CD4-positive, alpha-beta memory T cell (primary cell): ENCODE data around the gene ODC1. TPM values are rescaled to one million over a fixed set of nuclear protein-coding genes. Genes with fewer than 3 reads are reported as not detected.

Experiments used
- CTCF ChIA-PET: fragments of 350-600 bp; sonication (Branson Sonifier 250); formaldehyde crosslinking; loops from one replicate; lab custom pipeline; 2021; ENCODE audit warnings: inconsistent platforms; ENCODE audit not compliant: partially characterized antibody; lab: Charles Lee
- POLR2A ChIA-PET: fragments of 350-600 bp; sonication (Branson Sonifier 250); formaldehyde crosslinking; loops from one replicate; lab custom pipeline; 2021; ENCODE audit not compliant: partially characterized antibody; lab: Charles Lee
- DNase-seq, 5 donors: peaks; one replicate each; pipeline versions ENCODE4 v3.0.0 to v3.0.0-alpha.2; 2020 to 2022; ENCODE audit warnings: mixed read lengths in 1 of 5
- H3K27ac ChIP-seq: one replicate; pipeline ENCODE4 v1.7.0; 2013; ENCODE audit warnings: low read depth, low read length
- H3K27me3 ChIP-seq: 2 replicates; pipeline ENCODE4 v1.7.0; 2013; ENCODE audit warnings: mild to moderate bottlenecking, low read length, moderate library complexity; ENCODE audit not compliant: insufficient read depth
- H3K36me3 ChIP-seq: 2 replicates; pipeline ENCODE4 v1.7.0; 2013; ENCODE audit warnings: mild to moderate bottlenecking, low read length, moderate library complexity; ENCODE audit not compliant: insufficient read depth
- H3K4me1 ChIP-seq: 2 replicates; pipeline ENCODE4 v1.7.0; 2013; ENCODE audit warnings: mild to moderate bottlenecking, low read length, moderate library complexity; ENCODE audit not compliant: insufficient read depth
- H3K4me3 ChIP-seq, 2 donors: one replicate each; pipeline ENCODE4 v1.7.0; 2013; ENCODE audit warnings: low read length in 2 of 2, mild to moderate bottlenecking in 1 of 2
- H3K9me3 ChIP-seq, 2 donors: one replicate each; pipeline ENCODE4 v1.7.0; 2013; ENCODE audit warnings: low read length in 2 of 2, control low read depth in 1 of 2; ENCODE audit not compliant: control insufficient read depth in 1 of 2
- H3K27ac Mint-ChIP-seq, 7 donors: one replicate each; pipeline ENCODE4 v1.8.0; 2020 to 2021; ENCODE audit warnings: mixed read lengths in 7 of 7, mild to moderate bottlenecking in 6 of 7, inconsistent platforms in 3 of 7, moderate library complexity in 3 of 7
- H3K27me3 Mint-ChIP-seq, 2 donors: one replicate each; pipeline ENCODE4 v1.8.0; 2020 to 2021; ENCODE audit warnings: mixed read lengths in 2 of 2
- H3K36me3 Mint-ChIP-seq, 2 donors: one replicate each; pipeline ENCODE4 v1.8.0; 2020 to 2021; ENCODE audit warnings: mixed read lengths in 2 of 2, inconsistent platforms in 1 of 2, mild to moderate bottlenecking in 1 of 2
- H3K4me1 Mint-ChIP-seq, 4 donors: one replicate each; pipeline ENCODE4 v1.8.0; 2020 to 2021; ENCODE audit warnings: mixed read lengths in 4 of 4, mild to moderate bottlenecking in 1 of 4
- H3K4me3 Mint-ChIP-seq, 8 donors: one replicate each; pipeline ENCODE4 v1.8.0; 2020 to 2021; ENCODE audit warnings: mixed read lengths in 8 of 8, mild to moderate bottlenecking in 7 of 8, moderate library complexity in 6 of 8, inconsistent platforms in 3 of 8
- H3K9me3 Mint-ChIP-seq, 8 donors: one replicate each; pipeline ENCODE4 v1.8.0; 2020 to 2021; ENCODE audit warnings: mixed read lengths in 8 of 8, mild to moderate bottlenecking in 5 of 8, inconsistent platforms in 3 of 8, moderate library complexity in 1 of 8
- intact Hi-C: fragments of 100-400 bp; cut with micrococcal nuclease; formaldehyde crosslinking; loops from one replicate; pipeline ENCODE4 v1.15.1; 2023
- polyA plus RNA-seq, 2 donors: library from polyadenylated mRNA; unstranded; fragments of 300-500 nt; fragmentation: Illumina TruSeq; gene quantifications; one replicate each; pipeline ENCODE4 v1.2.3, GENCODE V29; 2021
- total RNA-seq, 2 experiments: library from RNA; stranded (reverse); gene quantifications; one replicate each; pipeline ENCODE4 v1.2.3, GENCODE V29; 2021

ODC1 gene
- total and polyA plus RNA-seq, 4 experiments from 2014 or later = 32.5 to 63.5 (median 44.8) TPM

- Mint-ChIP-seq H3K4me3 (no peak overlapping the region), H3K27ac (no peak overlapping the region), H3K9me3 (no peaks in the 10 kb centered on the region), H3K27me3 (no peaks in the 10 kb centered on the region), H3K4me1 (no peaks in the 10 kb centered on the region), H3K36me3 (peaks cover 16 to 56% of the 10 kb centered on the region in 2 donors)
- Histone ChIP-seq H3K36me3 (peaks cover 32% of the 10 kb centered on the region), H3K27me3 (no peaks in the 10 kb centered on the region), H3K4me1 (no peaks in the 10 kb centered on the region), H3K4me3 (no peak overlapping the region), H3K27ac (no peak overlapping the region), H3K9me3 (no peaks in the 10 kb centered on the region)
- CTCF ChIA-PET = interaction anchor here (3.5 to 5.7 kb wide), 2 partner anchors 10 to 16 kb away, joined by 9 to 23 read pairs; no protein-coding TSS in a partner anchor
- POLR2A ChIA-PET = no interaction called here
- intact Hi-C loops = no loop called here
- peak in 1 of 5 donors; percentile 37 for DNase-seq
These were observed 23.1 kb downstream of the ODC1 start for GRCh38 chr2:10424916-10425505.

GRCh38 chr2:10424051-10424450 lies 24.1 kb downstream of the ODC1 start:
- Histone ChIP-seq H3K9me3 (no peaks in the 10 kb centered on the region), H3K27me3 (no peaks in the 10 kb centered on the region), H3K4me3 (no peak overlapping the region), H3K4me1 (no peaks in the 10 kb centered on the region), H3K36me3 (peaks cover 32% of the 10 kb centered on the region), H3K27ac (no peak overlapping the region)
- Mint-ChIP-seq H3K4me3 (no peak overlapping the region), H3K27ac (no peak overlapping the region), H3K9me3 (no peaks in the 10 kb centered on the region), H3K27me3 (no peaks in the 10 kb centered on the region), H3K36me3 (peaks cover 19 to 65% of the 10 kb centered on the region in 2 donors), H3K4me1 (no peaks in the 10 kb centered on the region)
- intact Hi-C loops = no loop called here
- ChIA-PET POLR2A (no interaction called here), CTCF (interaction anchor here (0.7 to 5.7 kb wide), 3 partner anchors 11 to 267 kb away, joined by 3 to 23 read pairs (median 9); no protein-coding TSS in a partner anchor)
- no peak for DNase-seq

- Histone ChIP-seq H3K27ac (no peak overlapping the region), H3K4me3 (no peak overlapping the region), H3K27me3 (no peaks in the 10 kb centered on the region), H3K4me1 (no peaks in the 10 kb centered on the region), H3K9me3 (no peaks in the 10 kb centered on the region), H3K36me3 (peaks cover 32% of the 10 kb centered on the region)
- H3K27me3 Mint-ChIP-seq = no peaks in the 10 kb centered on the region
- intact Hi-C loops = no loop called here
- H3K9me3 Mint-ChIP-seq = no peaks in the 10 kb centered on the region
- no peak overlapping the region for H3K4me3 Mint-ChIP-seq
- ChIA-PET CTCF (interaction anchor here (0.7 to 5.7 kb wide), 3 partner anchors 11 to 266 kb away, joined by 3 to 23 read pairs (median 9); no protein-coding TSS in a partner anchor), POLR2A (no interaction called here)
- no peak overlapping the region for H3K27ac Mint-ChIP-seq
- peaks cover 22 to 68% of the 10 kb centered on the region in 2 donors for H3K36me3 Mint-ChIP-seq
- DNase-seq = no peak
- no peaks in the 10 kb centered on the region for H3K4me1 Mint-ChIP-seq
These were observed 24.7 kb downstream of the ODC1 start for GRCh38 chr2:10423400-10423774.

- H3K4me3 ChIP-seq = no peak overlapping the region
- no peak overlapping the region for H3K27ac ChIP-seq
- no peaks in the 10 kb centered on the region for H3K27me3 ChIP-seq
- Mint-ChIP-seq H3K4me1 (no peaks in the 10 kb centered on the region), H3K4me3 (no peak overlapping the region), H3K27ac (no peak overlapping the region), H3K27me3 (no peaks in the 10 kb centered on the region), H3K9me3 (no peaks in the 10 kb centered on the region), H3K36me3 (peaks cover 23 to 69% of the 10 kb centered on the region in 2 donors)
- H3K4me1 ChIP-seq = no peaks in the 10 kb centered on the region
- peaks cover 32% of the 10 kb centered on the region for H3K36me3 ChIP-seq
- no peaks in the 10 kb centered on the region for H3K9me3 ChIP-seq
- intact Hi-C loops = no loop called here
- POLR2A ChIA-PET = no interaction called here
- DNase-seq = no peak
- CTCF ChIA-PET = interaction anchor here (5.7 to 6.3 kb wide), 2 partner anchors 12 to 14 kb away, joined by 23 to 40 read pairs; no protein-coding TSS in a partner anchor
These were observed 25.3 kb downstream of the ODC1 start for GRCh38 chr2:10422732-10423399.

GRCh38 chr2:10422251-10422650 lies 25.9 kb downstream of the ODC1 start:
- H3K9me3 Mint-ChIP-seq = no peaks in the 10 kb centered on the region
- POLR2A ChIA-PET = no interaction called here
- CTCF ChIA-PET = interaction anchor here (5.7 to 6.3 kb wide), 2 partner anchors 12 to 14 kb away, joined by 23 to 40 read pairs; no protein-coding TSS in a partner anchor

GRCh38 chr2:10419553-10420257 lies 28.4 kb downstream of the ODC1 start:
- CTCF ChIA-PET = interaction anchor here (1.0 to 6.3 kb wide), 2 partner anchors 11 kb away, joined by 3 to 40 read pairs; no protein-coding TSS in a partner anchor
- H3K27me3 Mint-ChIP-seq = no peaks in the 10 kb centered on the region
- H3K36me3 ChIP-seq = peaks cover 24% of the 10 kb centered on the region

More at GRCh38 chr2:10422251-10422650, 25.9 kb downstream of the ODC1 start:
- Mint-ChIP-seq H3K27me3 (no peaks in the 10 kb centered on the region), H3K27ac (no peak overlapping the region), H3K4me1 (no peaks in the 10 kb centered on the region), H3K36me3 (peaks cover 17 to 65% of the 10 kb centered on the region in 2 donors), H3K4me3 (no peak overlapping the region)
- H3K4me3 ChIP-seq = no peak overlapping the region
- no peak for DNase-seq
- H3K27me3 ChIP-seq = no peaks in the 10 kb centered on the region
- intact Hi-C loops = no loop called here
- peaks cover 29% of the 10 kb centered on the region for H3K36me3 ChIP-seq
- H3K4me1 ChIP-seq = no peaks in the 10 kb centered on the region
- no peaks in the 10 kb centered on the region for H3K9me3 ChIP-seq
- H3K27ac ChIP-seq = no peak overlapping the region

More at GRCh38 chr2:10419553-10420257, 28.4 kb downstream of the ODC1 start:
- H3K36me3 Mint-ChIP-seq = peaks cover 7 to 48% of the 10 kb centered on the region in 2 donors
- no peak for DNase-seq
- no peaks in the 10 kb centered on the region for H3K9me3 Mint-ChIP-seq
- H3K4me1 Mint-ChIP-seq = peaks cover 0 to 14% (median 0%) of the 10 kb centered on the region in 4 donors
- H3K27ac Mint-ChIP-seq = no peak overlapping the region
- Histone ChIP-seq H3K9me3 (no peaks in the 10 kb centered on the region), H3K4me1 (no peaks in the 10 kb centered on the region), H3K27ac (no peak overlapping the region), H3K4me3 (no peak overlapping the region), H3K27me3 (no peaks in the 10 kb centered on the region)
- H3K4me3 Mint-ChIP-seq = no peak overlapping the region
- POLR2A ChIA-PET = interaction anchor here (0.7 kb wide), 1 partner anchor 9 kb away, joined by 3 read pairs; no protein-coding TSS in a partner anchor
- intact Hi-C loops = no loop called here
